GM10266 (cell line): ENCODE results near the gene TTN.

Source experiments
- DNase-seq: peaks from one replicate; pipeline ENCODE4 v3.0.0; 2012; ENCODE audit errors: extremely low spot score
- TF ChIP-seq, protein P1 (sequence below): IDR thresholded peaks from 2 replicates; pipeline ENCODE4 v1.5.1; 2012; ENCODE audit warnings: mild to moderate bottlenecking, low read depth; ENCODE audit not compliant: control insufficient read depth, insufficient read depth; ENCODE audit errors: missing control alignments

TTN gene

DNA sequence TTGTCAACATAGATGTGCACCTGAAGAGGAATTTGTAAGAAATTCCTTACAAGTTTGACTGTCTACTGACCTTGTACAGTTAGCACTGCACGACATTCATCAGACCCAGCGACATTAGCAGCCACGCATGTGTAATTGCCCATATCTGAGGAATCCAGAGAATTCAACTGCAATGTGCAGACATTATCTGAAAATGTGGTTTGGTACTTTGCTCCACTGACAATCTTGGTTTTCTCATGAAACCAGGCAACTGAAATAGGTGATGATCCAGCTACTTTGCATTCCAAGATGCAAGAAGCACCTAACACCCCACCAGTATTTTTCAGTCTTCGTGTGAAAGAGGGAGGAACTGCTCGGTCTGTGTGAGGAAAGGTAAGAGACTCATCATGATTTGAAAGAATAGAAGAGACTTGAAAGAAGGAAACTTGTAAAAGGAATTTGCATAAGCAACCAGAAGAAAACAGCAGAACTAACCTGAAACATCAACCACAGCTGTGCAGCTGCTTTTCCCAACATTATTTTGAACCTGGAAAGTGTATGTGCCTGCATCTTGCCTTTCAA, 83.4 kb downstream of the TTN start:
- TF ChIP-seq, protein P1, sequence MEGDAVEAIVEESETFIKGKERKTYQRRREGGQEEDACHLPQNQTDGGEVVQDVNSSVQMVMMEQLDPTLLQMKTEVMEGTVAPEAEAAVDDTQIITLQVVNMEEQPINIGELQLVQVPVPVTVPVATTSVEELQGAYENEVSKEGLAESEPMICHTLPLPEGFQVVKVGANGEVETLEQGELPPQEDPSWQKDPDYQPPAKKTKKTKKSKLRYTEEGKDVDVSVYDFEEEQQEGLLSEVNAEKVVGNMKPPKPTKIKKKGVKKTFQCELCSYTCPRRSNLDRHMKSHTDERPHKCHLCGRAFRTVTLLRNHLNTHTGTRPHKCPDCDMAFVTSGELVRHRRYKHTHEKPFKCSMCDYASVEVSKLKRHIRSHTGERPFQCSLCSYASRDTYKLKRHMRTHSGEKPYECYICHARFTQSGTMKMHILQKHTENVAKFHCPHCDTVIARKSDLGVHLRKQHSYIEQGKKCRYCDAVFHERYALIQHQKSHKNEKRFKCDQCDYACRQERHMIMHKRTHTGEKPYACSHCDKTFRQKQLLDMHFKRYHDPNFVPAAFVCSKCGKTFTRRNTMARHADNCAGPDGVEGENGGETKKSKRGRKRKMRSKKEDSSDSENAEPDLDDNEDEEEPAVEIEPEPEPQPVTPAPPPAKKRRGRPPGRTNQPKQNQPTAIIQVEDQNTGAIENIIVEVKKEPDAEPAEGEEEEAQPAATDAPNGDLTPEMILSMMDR: no peak
- no peak for DNase-seq

DNA sequence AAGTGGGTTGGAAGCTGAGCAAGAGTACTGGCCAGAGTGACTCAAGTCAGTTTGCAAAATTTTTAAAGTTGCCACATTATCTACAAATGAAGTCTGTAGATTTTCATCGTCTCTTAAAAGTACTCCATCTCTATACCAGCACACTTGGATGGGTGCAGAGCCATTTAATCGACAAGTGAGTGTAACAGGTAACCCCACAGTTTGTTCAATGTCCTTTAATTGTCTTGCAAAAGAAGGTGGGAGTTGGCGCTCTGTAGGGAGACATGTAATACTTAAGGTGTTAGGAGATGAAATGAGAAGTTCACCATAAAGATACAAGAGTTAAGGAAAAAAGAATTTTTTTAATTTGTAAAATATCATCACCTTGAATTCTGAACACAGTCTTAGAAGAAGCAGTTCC, 84.9 kb downstream of the TTN start:
- no peak for DNase-seq
- TF ChIP-seq, protein P1: no peak

DNA sequence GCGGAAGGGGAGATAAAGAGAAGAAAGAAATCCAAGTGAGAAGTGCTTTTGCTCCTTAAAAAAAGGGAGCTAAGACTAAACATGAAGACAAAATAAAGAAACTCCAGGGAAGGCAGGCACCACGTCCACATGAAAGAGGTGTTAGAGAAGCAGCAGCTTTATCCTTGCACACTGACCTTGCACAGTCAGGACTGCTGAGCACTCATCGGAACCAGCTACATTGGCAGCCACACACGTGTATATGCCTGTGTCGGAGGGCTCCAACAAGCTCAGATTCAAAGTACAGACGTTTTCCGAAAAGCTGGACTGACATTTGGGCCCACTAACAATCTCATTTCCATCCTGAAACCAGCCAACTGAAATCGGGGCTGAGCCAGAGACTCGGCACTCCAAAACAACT, 88.2 kb downstream of the TTN start:
- TF ChIP-seq, protein P1: no peak
- DNase-seq: no peak

DNA sequence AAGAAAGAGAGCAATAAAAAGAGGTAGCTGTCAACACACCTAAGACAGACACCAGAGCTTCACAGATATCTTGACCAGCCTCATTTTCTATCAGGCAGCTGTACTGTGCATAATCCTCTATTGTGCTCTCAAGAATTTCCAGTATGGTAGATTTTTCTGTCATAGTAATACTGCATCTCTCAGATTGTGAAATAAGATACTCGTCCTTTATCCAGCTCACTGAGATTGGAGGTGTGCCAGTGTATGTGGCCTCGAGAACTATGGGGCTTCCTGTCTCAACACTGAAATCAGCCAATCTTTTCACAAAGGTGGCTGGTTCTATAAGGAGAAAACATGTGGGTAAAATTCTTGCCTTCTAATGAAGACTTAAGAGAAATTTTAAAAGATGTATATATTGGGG, 88.9 kb downstream of the TTN start:
- DNase-seq: no peak
- TF ChIP-seq, protein P1: no peak

DNA sequence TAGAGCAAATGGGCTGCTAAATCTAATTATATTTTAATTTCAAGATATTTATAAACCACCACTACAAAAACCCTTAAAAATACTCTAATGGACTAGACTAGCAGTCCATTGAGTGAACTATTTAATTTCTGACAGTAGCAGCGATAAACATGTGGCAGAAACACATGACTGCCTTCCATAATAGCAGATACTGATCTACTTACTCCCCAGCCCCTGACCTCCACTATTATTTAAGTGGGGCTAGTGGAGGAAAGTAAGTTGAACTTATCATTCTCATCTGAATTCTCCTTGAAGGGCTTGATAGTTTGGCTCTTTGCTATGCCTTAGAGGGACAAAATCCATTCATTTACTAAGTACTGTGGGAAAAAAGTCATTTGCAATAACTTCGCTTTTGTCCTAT, 90.8 kb downstream of the TTN start:
- DNase-seq: no peak
- TF ChIP-seq, protein P1: no peak

DNA sequence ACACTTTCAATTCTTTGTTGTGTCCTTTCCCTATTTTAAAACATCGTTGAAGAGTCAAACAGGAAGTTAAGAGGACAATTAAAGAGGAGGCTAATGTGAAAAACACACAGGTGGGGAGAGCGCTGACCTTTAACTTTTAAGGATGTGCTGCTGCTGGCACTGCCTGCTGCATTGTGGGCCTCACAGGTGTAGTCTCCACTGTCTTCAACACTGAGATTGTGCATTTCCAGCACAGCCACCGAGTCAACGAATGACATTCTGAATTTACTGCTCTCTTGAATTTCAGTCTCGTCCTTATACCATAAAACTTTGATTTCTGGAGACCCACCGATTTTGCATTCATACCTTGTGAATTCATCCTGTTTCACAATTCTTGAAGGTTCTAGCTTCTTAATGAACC, 91.9 kb downstream of the TTN start:
- TF ChIP-seq, protein P1: no peak
- no peak for DNase-seq

DNA sequence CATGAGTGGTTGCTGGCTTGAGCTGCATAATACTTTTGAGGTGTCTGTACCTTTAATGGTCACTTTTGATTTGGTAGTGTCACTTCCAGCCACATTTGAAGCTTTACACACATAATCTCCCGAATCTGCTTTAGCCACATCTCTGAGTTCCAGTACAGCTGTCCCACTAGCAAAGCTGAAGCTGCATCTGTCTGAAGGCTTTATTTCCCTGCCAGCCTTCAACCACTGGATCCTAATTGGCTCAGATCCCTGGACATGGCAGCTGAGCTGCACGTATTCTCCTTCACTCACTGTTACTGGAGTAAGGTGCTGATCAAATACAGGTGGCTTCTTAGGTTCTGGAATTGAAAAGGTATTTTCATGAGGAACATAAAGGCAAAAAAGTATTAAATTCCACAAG, 99.7 kb downstream of the TTN start:
- TF ChIP-seq, protein P1: no peak

DNA sequence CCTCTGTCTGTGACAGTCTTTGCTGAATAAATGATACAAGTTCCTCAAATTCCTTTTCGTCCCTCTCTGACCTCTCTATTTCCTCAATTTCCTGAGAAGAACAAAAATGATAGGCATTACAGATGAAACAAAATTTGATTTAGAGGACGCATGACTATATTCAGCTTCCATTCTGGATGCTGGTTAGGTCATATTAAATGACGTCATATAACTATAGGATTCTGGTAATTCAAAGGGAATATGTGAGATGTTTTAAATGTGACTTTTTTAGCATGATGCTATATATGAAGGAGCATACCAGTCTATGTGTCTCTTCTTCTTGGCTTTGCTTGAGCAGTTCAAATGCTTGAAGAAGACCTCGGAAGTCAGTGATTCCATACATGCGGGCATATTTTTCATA, 102.3 kb downstream of the TTN start:
- TF ChIP-seq, protein P1: no peak
- DNase-seq: no peak

More for the DNA sequence above, 99.7 kb downstream of the TTN start:
- DNase-seq: no peak
